Epithelial cell of prostate (primary cell): ENCODE results near the gene CHN1.

Experiments
- DNase-seq: peaks from one replicate; pipeline ENCODE4 v3.0.0-alpha.2; 2011; ENCODE audit warnings: low read depth, low spot score
- H3K27ac ChIP-seq: fragments of 450-650 bp; 2 replicates; pipeline ENCODE4 v1.5.1; 2017; ENCODE audit warnings: mild to moderate bottlenecking

Gene CHN1

DNA sequence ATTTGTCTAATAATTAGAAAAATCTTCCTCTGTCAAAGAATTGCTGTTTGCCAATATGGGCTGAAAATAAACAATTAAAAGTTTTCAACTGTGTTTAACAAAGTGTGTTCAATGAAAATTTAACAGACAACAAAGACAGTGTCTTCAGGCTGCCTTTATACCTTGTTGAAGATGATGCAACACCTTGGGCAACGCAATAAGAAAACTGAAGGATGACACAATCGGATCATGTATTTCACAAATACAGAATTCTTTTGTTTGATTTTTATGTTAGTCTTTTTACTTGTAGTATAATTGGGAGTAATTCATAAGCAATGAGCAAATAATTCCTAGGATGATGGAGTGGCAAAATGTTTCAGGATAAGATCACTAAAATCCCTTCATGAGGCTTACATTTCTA lies 27.8 kb downstream of the CHN1 start:
- H3K27ac ChIP-seq = no peak overlapping the region
- no peak for DNase-seq

DNA sequence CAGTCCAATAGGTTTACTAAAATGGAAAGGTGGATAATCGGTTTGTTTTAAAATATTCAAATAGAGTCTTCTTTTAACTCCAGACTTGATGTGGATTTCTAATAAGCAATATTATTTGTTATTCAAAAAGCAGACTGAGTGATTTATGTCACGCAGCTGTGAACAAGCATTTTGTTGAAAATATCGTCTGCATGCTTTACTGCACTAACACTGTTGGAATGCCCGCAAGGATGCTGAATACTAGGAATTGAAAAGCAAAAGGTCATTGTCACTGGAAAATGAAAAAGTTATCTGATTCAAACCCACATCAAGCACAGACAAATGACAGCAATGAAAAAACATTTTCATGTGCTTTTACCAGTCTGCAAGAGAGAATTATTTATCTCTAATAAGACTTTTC lies 31.1 kb downstream of the CHN1 start:
- no peak for DNase-seq
- no peak overlapping the region for H3K27ac ChIP-seq

DNA sequence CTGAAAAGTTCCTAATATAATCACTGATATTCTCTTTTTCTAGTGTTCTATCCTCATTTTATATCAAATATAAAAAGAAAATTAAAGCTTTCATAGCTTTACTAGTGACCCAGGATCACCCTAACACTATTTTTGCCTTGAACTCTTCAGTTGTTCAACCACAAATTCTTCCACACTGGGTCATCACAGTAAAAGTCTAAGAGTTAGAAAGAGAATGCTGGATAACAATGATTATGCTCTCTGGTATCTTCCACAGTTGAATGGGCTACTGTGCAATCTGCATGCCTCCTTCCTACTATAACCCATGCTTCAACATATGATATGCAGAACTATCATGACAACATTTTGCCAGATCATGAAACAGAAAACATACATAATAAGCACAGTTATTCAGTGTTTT lies 32.3 kb downstream of the CHN1 start:
- DNase-seq = no peak
- H3K27ac ChIP-seq = peak overlapping the region; percentile 34

DNA sequence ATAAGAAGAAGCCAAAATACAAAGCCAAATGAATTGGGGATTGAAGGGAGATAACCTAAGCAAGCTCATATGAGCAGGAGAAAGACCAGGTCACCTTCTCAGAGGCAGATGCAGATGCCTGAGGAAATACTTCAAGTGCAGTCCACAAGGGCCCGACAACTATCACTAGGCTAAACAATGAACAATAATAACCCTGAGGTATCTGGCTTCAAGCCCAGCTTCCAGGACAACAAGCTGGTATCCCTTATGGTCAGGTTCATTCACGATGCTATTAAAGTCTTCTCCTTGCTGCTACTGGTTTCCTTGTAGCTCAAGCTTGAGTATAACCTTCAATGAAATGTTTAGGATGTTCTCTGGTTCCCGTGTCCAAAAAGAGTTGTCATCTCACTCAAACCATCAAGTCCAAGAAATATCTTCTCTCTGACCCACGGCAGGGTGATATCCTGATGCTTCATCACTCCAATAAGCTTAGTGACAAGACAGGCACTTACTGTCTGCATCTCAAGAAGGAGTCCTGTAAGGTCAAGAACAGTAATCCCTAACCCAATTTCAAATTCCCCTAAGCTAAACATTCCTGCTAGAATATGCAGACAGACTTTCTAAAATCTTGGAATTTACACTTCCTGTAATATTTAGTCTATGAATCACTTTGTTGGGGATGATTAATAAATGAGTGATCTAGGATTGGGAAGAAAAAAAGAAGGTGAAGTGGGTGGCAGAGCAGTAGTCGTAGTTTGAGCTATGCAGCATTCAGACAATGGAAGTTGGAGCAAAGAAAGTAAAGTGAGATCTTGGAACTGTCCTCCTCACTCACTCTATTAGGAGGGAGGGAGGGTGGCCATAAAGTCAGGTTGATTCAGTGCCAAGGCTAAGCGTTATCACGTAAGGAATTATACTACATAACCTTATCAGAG lies 33.1 kb downstream of the CHN1 start:
- peak; percentile 29 for DNase-seq
- H3K27ac ChIP-seq = peak overlapping the region; percentile 34

DNA sequence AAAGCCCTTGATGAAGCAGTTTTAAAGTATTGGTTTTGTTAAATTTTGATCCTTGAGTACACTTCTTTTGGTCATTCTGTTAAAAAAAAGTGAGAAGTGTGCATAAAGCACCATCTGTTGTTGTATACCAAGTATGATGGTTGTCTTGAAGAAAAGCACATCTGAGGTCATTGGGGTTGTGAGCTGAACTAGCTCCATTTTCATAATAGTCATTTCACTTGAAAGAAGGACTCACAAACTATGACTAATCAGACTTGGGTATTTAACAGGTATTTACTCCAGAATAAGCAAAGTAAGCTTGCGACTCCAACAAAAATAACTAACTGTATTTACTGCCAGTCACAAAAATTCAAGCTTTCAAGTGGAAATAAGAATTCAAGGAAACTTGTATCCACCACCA lies 35.1 kb downstream of the CHN1 start:
- DNase-seq = no peak
- H3K27ac ChIP-seq = no peak overlapping the region

DNA sequence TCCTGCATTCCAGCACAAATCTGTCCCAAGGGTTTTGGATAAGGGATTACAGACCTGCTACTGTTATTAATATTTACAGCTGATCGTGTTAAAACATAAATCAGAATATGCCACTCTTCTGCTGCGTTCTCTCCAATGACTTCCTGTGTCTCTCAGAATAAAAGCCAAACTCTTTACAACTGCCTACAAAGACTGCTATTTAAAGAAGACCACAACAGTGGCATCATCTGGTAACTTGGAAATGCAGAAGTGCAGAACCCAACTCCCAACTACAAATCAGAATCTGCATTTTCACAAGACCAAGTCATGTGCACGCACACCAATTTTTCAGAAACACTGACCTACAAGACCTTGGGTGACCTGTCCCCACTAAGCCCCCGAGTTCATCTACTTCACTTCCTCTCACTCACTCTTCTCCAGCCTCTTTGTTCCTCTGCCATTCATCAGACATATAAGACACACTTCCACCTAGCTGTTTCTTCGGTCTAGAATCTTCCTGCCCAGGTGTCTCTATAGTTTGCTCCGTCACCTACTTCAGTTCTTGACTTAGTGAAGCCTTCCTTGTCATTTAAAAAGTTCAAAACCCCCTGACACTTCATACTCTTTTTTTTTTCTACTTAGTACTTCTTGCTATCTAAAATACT lies 36.0 kb downstream of the CHN1 start:
- H3K27ac ChIP-seq = no peak overlapping the region
- DNase-seq = no peak

DNA sequence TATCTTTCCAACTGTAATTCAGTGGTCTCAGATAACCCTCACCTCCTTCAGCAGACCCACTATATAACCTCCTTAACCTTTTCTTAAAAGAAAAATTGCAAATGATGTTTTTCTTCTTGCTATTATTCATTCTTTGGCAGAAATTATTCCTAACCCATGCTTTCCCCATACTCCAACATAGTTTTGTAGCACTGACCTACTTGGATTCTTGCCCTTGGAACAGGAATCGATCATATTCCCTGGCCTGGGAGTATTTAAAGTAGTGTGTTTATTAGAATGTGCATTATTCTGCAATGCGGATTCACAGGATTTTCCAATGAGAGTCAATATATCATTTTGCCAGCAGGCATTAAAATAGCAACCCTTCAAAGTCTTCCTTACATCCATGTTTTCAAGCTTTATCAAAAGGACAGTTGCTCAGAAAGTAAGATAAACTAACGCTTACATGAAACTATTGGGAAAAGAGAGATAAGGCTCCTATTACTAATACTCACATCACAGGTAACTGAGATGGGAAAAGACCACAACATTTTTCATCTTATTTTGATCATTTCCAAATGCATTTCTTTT lies 37.4 kb downstream of the CHN1 start:
- H3K27ac ChIP-seq = no peak overlapping the region
- no peak for DNase-seq

DNA sequence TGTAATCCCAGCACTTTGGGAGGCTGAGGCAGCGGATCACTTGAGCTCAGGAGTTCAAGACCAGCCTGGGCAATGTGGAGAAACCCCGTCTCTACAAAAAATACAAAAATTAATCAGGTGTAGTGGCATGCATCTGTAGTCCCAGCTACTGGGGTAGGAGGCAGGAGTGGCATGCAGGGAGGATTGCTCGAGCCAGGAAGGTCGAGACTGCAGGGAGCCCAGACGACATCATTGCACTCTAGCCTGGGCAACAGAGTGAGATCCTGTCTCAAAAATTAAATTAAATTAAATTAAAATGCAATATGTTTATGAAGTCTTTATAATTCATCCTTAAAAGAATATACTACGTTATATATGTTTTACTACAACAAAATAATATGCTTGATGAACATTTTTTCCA lies 38.1 kb downstream of the CHN1 start:
- no peak overlapping the region for H3K27ac ChIP-seq
- no peak for DNase-seq

DNA sequence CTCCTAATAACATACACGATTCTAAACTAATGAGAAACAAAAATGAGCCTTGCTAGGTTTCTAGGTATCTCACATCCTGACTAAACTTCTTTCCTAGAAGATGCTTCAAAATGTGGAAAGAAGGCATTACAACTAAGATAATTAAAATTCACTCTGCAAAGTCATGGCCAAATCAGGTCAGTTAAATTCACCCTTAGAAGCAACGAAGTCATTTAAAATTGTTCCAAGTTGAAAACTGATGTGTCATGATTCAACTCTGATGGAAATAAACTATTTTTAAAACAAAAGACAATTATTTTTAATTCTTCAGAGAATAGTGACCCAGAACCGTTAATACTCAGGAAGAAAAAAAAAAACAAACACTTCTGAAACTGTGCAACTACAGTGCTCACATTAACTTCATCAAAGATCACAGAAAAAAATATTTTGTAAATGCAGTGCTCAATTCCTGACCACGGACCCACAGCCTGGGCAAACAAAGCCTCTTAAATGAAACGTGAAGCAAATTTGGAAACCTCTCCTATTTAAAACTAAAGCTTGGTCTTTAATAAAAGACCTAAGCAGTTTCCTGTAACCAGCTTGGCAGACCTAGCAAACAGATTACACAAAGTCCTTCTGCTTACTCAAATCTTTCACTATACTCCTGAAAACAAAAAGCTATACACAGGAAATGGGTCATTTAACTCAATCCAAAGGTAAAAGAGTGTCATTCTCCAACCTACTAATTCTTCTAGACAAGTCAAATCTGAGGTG lies 39.0 kb downstream of the CHN1 start:
- H3K27ac ChIP-seq = no peak overlapping the region

DNA sequence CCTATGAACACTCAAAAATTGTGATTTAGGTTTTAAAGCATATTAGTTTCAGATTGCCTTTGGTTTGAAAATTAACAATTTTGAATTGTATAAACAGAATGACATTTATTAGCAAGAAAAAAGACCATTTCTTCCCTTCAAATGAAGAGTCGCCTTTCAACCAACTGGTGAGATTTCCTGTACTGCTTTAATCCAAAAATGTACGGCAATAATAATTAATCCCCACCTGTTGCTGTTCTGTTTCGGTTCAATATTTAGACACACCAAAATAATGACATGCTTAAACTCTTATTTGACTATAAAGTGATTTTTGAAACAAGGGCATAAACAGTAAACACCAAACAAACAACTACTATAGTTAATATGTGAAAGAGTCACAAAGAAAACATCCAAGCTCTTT lies 39.6 kb downstream of the CHN1 start:
- no peak for DNase-seq
- H3K27ac ChIP-seq = no peak overlapping the region

More for the DNA sequence above, 39.0 kb downstream of the CHN1 start:
- no peak for DNase-seq

DNA sequence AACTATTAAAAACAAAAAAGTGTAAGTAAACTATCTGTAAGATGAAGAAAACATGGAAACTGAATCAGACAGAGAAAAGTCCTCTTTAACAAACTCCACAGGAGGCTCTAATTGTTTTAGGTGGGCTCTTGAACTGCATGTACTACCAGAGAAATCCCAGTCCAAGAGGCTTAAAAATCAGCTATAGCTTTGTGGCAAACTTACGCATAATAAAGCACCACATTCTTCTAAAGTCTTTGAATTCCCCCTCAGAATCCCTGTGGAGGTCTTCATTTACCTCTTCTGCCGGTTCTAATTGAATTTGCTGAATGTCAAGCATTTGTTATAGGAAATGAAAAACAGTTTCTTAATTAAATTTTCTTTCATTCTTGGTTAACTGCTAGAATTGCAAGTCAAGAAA lies 40.8 kb downstream of the CHN1 start:
- H3K27ac ChIP-seq = no peak overlapping the region
- no peak for DNase-seq

DNA sequence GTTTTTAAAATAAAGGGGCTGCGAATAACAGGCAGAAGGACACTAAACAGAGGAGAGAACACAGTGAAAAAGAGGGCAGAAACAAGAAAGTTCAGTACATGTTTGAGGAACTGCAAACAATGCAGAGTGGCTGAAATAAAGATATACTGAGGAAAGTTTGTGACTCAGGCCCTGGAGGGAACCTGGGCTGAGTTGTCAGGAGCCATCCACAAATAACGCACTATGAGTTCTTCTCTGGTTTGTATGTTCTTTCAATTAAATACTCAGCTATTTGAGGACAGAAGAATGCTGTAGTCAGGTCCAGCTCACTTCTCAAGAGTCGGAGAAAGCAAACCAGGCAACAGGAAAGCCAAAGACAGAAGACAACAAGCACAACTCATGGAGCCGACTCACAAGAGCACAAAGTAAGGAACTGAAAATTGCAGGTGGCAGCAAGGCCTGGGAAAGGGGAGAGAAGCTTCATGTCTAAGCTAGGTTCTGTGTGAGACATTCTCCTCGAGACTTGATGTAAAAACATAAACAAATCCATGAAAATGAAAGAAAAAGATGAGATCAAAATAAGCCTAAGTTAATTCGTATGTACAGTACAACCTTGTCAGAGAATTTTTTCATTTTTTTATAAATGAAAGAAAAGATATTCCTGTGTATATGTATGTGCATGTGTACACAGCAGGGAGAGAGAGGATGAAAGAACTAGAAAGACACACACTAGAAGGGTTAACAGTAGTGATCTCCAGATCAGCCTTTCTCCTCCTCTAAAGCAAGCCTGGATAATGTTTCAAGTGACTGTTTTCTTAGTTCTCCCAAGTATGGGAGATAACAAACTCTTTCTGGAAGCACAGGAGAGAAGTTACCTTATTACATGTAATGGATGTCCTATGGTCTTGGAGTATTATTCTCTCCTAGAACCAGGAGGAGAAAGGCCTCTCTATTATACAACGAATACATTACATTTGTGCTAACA lies 41.5 kb downstream of the CHN1 start:
- H3K27ac ChIP-seq = no peak overlapping the region
- DNase-seq = no peak

DNA sequence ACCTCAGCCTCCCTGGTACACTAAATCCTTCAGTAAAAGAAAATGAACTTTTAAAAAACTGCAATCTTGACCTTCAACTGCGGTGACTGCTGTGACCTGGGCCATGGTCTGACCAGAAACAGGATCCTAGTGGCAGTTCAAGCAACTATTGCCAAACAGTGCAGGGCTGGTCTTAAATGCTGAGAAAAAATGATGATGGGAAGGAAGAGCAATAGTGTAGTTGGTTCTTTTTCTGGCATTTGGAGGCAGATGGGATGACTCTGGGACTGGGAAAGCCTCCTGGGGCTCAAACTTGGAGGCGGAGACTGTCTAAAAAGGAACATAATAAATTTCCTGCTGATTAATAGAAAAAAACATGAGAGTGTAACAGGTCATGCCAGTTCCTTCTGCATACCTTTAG lies 45.4 kb downstream of the CHN1 start:
- H3K27ac ChIP-seq = no peak overlapping the region
- no peak for DNase-seq

DNA sequence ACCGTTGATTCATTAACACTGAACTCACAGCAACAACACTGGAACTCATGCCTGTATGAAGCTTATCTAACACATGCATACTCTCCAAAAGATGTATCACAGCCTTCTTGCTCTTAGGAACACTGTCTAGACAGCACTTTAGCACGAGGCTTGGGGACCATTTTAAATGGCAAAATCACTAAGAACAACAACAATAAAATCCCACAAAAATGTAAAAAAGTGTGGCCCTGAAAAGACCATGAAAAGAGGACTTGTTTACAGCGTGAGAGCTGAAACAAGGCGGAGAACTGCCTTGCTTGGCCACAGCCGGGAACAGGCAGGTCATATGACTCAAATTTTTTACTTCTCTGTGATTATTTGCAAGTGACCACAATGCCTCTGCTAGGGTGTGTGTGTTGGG lies 48.1 kb downstream of the CHN1 start:
- no peak overlapping the region for H3K27ac ChIP-seq
- DNase-seq = no peak

DNA sequence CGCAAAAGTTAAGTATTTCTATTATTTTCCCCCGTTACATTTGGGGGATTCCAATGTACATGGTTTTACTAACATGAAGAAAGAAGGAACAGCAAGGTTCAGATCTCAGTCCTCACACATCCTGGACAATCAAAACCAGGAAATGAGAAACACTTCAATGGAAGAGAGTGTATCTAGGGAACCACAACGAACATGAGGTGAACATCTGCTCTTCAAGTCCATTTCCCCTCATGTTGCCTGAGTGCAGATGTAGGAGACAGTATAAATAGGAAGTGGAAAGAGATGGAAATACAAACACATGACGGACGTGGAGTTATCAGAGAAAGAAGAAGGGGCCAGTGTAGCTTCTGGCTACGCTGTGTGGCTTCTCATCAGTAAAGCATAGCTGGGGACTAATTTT lies 52.6 kb downstream of the CHN1 start:
- no peak overlapping the region for H3K27ac ChIP-seq
- DNase-seq = no peak

DNA sequence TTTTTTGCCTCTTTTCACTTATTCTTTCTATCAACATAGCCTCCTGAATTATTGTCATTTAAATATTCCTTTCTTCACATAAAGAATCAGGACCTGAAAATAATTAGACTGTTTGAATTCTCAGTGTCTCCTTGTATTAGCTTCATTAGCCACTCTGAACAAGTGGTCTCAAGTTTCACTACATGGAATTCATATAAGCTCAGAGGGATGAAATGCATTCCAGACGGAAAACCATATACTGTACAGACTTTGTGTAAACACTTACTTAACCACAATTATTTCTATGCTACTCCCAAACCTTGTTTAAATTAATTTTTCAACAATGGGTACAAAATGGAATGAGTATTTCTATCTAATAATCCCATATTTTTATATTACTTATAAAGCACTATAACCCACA lies 53.4 kb downstream of the CHN1 start:
- DNase-seq = no peak
- H3K27ac ChIP-seq = no peak overlapping the region

DNA sequence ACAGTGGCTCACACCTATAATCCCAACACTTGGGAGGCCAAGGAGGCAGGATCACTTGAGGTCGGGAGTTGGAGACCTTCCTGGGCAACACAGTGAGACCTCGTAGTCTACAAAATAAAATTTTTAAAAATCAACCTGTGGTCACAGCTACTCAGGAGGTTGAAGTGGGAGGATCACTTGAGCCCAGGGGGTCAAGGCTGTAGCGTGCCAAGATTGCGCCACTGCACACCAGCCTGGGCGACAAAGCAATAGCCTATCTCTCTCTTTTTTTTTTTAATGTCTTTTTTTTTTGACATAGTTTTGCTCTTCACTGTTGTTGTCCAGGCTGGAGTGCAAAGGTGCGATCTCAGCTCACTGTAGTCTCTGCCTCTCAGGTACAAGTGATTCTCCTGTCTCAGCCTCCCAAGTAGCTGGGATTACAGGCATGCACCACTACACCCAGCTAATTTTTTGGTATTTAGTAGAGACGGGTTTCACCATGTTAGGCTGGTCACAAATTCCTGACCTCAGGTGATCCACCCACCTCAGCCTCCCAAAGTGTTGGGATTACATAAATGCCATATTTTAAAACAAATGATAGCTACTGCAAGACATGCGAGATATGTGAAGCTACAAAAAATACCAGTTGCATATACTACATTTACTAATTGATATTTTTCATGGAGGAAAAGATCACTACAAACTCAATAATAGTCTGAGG lies 55.0 kb downstream of the CHN1 start:
- no peak for DNase-seq
- no peak overlapping the region for H3K27ac ChIP-seq

DNA sequence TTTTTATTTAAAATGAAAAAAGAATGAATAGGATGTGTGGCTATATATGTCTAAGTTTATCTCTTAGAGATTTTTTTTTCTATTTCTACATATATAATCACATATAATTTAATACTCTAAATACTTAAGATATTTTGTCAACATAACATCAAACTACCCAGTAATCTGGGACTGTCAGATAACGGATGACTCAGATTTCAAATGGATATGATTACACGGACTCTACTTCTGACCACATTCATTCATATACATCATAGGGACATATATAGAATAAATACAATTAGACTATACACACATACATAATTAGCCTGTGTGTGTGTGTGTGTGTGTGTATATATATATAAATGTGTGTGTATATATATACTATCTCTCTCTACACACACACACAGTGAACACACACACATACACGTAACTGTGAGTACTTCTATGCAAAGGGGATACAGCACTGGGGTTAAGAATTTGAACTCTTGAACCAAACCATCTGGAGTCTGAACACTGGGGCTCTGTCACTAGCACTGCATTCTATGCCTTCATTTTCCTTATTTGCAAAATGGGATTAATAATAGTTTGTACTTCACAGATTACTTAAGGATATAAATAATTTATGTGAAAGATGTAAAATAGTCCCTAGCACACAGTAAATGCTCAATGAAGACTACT lies 59.5 kb downstream of the CHN1 start:
- no peak overlapping the region for H3K27ac ChIP-seq
- no peak for DNase-seq

DNA sequence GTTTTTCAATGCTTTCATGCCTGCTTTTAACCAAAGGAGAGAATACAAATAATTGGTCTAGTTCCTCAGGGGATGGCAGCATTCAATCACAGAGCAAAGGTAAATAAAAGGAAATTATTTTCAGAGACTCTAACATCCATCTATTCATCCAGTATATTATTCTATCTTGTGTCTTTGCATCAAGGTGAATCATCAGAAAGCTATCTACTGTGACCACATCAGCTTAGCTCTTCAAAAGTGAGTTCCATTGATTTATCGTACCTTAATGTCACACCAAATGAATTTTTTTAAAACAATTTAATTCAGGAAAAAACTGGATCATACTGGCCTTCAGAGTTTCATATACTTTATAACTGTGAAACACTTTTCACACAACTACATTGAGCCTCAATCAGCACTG lies 66.1 kb downstream of the CHN1 start:
- DNase-seq = peak; percentile 10

More for the DNA sequence above, 66.1 kb downstream of the CHN1 start:
- no peak overlapping the region for H3K27ac ChIP-seq
